Right forelimb (tissue), 1 donor: Measurements from ENCODE around the gene MDK.
A peak's percentile ranks its signal among the peaks of the same experiment; 100 is the strongest.

ENCODE experiments used
- DNase-seq: peaks from one replicate; pipeline ENCODE4 v3.0.0-alpha.2; 2018

Gene MDK

GRCh38 chr11:46381048-46381818 lies at the start of gene MDK:
Gene MDK (plus strand): TSS chr11:46381669. CDS start chr11:46382058, 389 bp downstream.
- peak; percentile 83 for DNase-seq

GRCh38 chr11:46332093-46332567 lies 49.3 kb upstream of the MDK start:
- DNase-seq = no peak

GRCh38 chr11:46332568-46333393 lies 48.7 kb upstream of the MDK start:
- no peak for DNase-seq

GRCh38 chr11:46333394-46333947 lies 48.0 kb upstream of the MDK start:
- DNase-seq = no peak

- DNase-seq = no peak
Observed at GRCh38 chr11:46334211-46334610, 47.3 kb upstream of the MDK start.

- no peak for DNase-seq
Observed at GRCh38 chr11:46335271-46335670, 46.2 kb upstream of the MDK start.

GRCh38 chr11:46335890-46336562 lies 45.4 kb upstream of the MDK start:
- no peak for DNase-seq

GRCh38 chr11:46336563-46337180 lies 44.8 kb upstream of the MDK start:
- no peak for DNase-seq

GRCh38 chr11:46337626-46338345 lies 43.7 kb upstream of the MDK start:
- no peak for DNase-seq

GRCh38 chr11:46338636-46338987 lies 42.9 kb upstream of the MDK start:
- no peak for DNase-seq

- no peak for DNase-seq
Observed at GRCh38 chr11:46338988-46339666, 42.3 kb upstream of the MDK start.

- DNase-seq = no peak
Observed at GRCh38 chr11:46339816-46340215, 41.7 kb upstream of the MDK start.

GRCh38 chr11:46341454-46341853 lies 40.0 kb upstream of the MDK start:
- DNase-seq = no peak

- DNase-seq = no peak
Observed at GRCh38 chr11:46342239-46342638, 39.2 kb upstream of the MDK start.

- DNase-seq = no peak
Observed at GRCh38 chr11:46343520-46343919, 37.9 kb upstream of the MDK start.

- no peak for DNase-seq
Observed at GRCh38 chr11:46345131-46345597, 36.3 kb upstream of the MDK start.

- no peak for DNase-seq
Observed at GRCh38 chr11:46345881-46346484, 35.5 kb upstream of the MDK start.

- DNase-seq = peak; percentile 92
Observed at GRCh38 chr11:46346886-46347636, 34.4 kb upstream of the MDK start, which contains the start of gene DGKZ. Gene DGKZ (plus strand): TSS chr11:46347463. CDS start chr11:46347660, 197 bp downstream.

- no peak for DNase-seq
Observed at GRCh38 chr11:46347637-46348311, 33.7 kb upstream of the MDK start.
